Fibroblast of lung (primary cell): Measurements from ENCODE around the gene PTPN9. TPM values are rescaled to one million over a fixed set of nuclear protein-coding genes. Genes with fewer than 3 reads are reported as not detected.

Source experiments
- DNase-seq, 2 donors: peaks; one replicate each; pipeline versions ENCODE4 v3.0.0 to v3.0.0-alpha.2; 2010; ENCODE audit warnings: low read depth in 2 of 2
- H2AFZ ChIP-seq: 2 replicates; pipeline ENCODE4 v1.5.1; 2012; ENCODE audit warnings: low read length, control low read depth, inconsistent platforms
- H3K27ac ChIP-seq: 2 replicates; pipeline ENCODE4 v1.5.1; 2011; ENCODE audit warnings: low read length, control low read depth; ENCODE audit not compliant: insufficient read depth
- H3K27me3 ChIP-seq: 2 replicates; pipeline ENCODE4 v1.5.1; 2011; ENCODE audit warnings: mild to moderate bottlenecking, low read length; ENCODE audit not compliant: control insufficient read depth, insufficient read depth
- H3K36me3 ChIP-seq: 2 replicates; pipeline ENCODE4 v1.5.1; 2011; ENCODE audit warnings: low read length; ENCODE audit not compliant: control insufficient read depth, insufficient read depth
- H3K4me1 ChIP-seq: 2 replicates; pipeline ENCODE4 v1.5.1; 2011; ENCODE audit warnings: low read length; ENCODE audit not compliant: control insufficient read depth, insufficient read depth; ENCODE audit errors: extremely low read depth
- H3K4me2 ChIP-seq: 2 replicates; pipeline ENCODE4 v1.5.1; 2011; ENCODE audit warnings: low read length, control low read depth; ENCODE audit not compliant: insufficient read depth; ENCODE audit errors: extremely low read depth
- H3K4me3 ChIP-seq, 4 experiments: fragments of 200-600 bp in 1 of 4; sonication (generic) in 1 of 4; replicated peaks in 1 of 4; 2 replicates each; pipeline ENCODE4 v1.5.1; 2011 to 2016; ENCODE audit warnings: low read length in 4 of 4, low read depth in 3 of 4, mild to moderate bottlenecking in 3 of 4, control low read depth in 2 of 4, inconsistent platforms in 1 of 4, mixed read lengths in 1 of 4; ENCODE audit not compliant: insufficient read depth in 1 of 4; ENCODE audit errors: control extremely low read depth in 1 of 4
- H3K79me2 ChIP-seq: 2 replicates; pipeline ENCODE4 v1.5.1; 2012; ENCODE audit warnings: mild to moderate bottlenecking, low read length, inconsistent platforms; ENCODE audit not compliant: control insufficient read depth, insufficient read depth
- H3K9ac ChIP-seq: 2 replicates; pipeline ENCODE4 v1.5.1; 2011; ENCODE audit warnings: mild to moderate bottlenecking, low read length, control low read depth; ENCODE audit not compliant: insufficient read depth
- H3K9me3 ChIP-seq: 2 replicates; pipeline ENCODE4 v1.5.1; 2012; ENCODE audit warnings: low read depth, low read length; ENCODE audit not compliant: control insufficient read depth, insufficient read depth
- H4K20me1 ChIP-seq: 2 replicates; pipeline ENCODE4 v1.5.1; 2011; ENCODE audit warnings: low read length; ENCODE audit not compliant: control insufficient read depth, insufficient read depth; ENCODE audit errors: extremely low read depth
- CTCF ChIP-seq, 2 donors: IDR thresholded peaks in 1 of 2; conservative IDR thresholded peaks in 1 of 2; 1 replicate in 1 of 2; 2 replicates in 1 of 2; pipeline ENCODE4 v1.5.1; 2011 to 2012; ENCODE audit warnings: low read length in 2 of 2, control low read depth in 1 of 2, inconsistent platforms in 1 of 2, low read depth in 1 of 2, mild to moderate bottlenecking in 1 of 2
- EZH2 ChIP-seq: IDR thresholded peaks from 2 replicates; pipeline ENCODE4 v1.5.1; 2012; ENCODE audit warnings: low read length, control low read depth, mild to moderate bottlenecking; ENCODE audit errors: missing control alignments
- polyA plus RNA-seq, 2 donors: library from polyadenylated mRNA; depleted of rRNA in 1 of 2; stranded (reverse) in 1 of 2; unstranded in 1 of 2; fragments of >200 nt; gene quantifications; 2 replicates each; pipeline ENCODE4 v1.2.1, GENCODE V29; 2011 to 2012; ENCODE audit warnings: missing spikeins in 1 of 2
- total RNA-seq: library from RNA; depleted of rRNA; stranded (reverse); fragments of >200 nt; gene quantifications from 2 replicates; pipeline ENCODE4 v1.2.1, GENCODE V29; 2014

The PTPN9 gene
- total and polyA plus RNA-seq, 2 donors (not counting 1 experiment from before 2014, with no cell fraction given): 20.6 to 41.6 TPM

- H3K36me3 ChIP-seq: peaks cover 9% of the 10 kb centered on the region
- no peaks in the 10 kb centered on the region for H3K9me3 ChIP-seq
- no peak for TF ChIP-seq EZH2
- TF ChIP-seq CTCF (conservative IDR thresholded peaks at IDR 0.05 in 1 of 2, IDR thresholded peaks at IDR 0.05 in 1 of 2; ENCODE audit: low read depth in 1 of 2, low read length in 2 of 2): no peak
- H3K27ac ChIP-seq: no peak overlapping the region
- H3K27me3 ChIP-seq: no peaks in the 10 kb centered on the region
- no peak overlapping the region for H3K4me3 ChIP-seq
- H3K9ac ChIP-seq: no peak overlapping the region
- no peaks in the 10 kb centered on the region for H3K79me2 ChIP-seq
- DNase-seq: no peak
- H3K4me2 ChIP-seq: no peak overlapping the region
- peaks cover 10% of the 10 kb centered on the region for H3K4me1 ChIP-seq
- H4K20me1 ChIP-seq: no peaks in the 10 kb centered on the region
- no peak overlapping the region for H2AFZ ChIP-seq
These were observed 37.7 kb upstream of the PTPN9 start for GRCh38 chr15:75616766-75617165.

DNA sequence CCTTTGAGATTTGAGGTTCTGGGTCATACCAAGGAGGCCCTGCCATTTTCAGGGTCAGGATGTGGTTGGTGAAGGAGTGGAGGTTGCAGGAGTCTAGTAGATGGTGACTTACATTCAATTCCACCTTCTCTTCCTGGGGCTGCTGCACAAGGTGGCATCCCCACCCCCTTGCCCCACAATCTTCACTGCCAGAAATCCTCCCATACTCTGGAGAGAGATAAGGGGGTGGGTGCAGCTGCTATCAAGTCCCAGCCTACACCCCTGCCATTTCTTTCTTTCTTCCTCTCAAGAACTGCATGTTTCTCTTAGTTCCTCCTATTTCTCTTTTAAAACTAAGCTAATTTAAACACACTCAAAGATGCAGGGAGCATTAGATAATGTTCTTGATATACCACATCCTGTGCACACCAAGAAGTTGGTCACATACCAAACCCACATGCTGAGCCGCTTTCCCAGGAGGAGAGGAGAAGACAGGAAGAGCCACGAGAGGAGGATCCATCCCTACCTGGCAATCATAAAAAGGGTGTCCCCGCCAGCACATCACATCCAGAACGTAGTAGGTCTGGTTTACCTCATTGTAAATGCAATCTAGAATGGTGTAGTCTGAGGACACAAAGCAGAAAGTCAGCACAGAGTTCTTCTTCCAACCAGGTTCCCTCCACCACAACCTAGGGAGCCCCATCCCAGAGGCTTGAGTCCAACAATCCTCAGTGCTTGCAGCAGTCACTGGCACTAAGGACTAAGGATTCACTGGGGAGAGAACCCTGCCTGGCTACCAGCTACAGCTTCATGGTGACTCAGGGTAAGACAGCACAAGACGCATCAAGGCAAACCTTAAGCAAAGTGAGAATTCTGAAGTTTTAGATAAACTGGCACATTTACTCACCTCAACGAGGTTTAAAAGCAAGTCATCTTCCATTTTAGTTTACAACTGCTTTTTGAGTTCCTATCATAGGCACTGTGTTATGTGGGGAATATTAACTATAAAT is 27.9 kb upstream of the PTPN9 start:
- Histone ChIP-seq H3K4me3 (no peak overlapping the region), H3K9ac (no peak overlapping the region), H3K9me3 (no peaks in the 10 kb centered on the region), H3K4me2 (no peak overlapping the region), H3K36me3 (peaks cover 7% of the 10 kb centered on the region), H3K27me3 (no peaks in the 10 kb centered on the region), H3K27ac (no peak overlapping the region), H2AFZ (no peak overlapping the region), H4K20me1 (no peaks in the 10 kb centered on the region), H3K79me2 (no peaks in the 10 kb centered on the region), H3K4me1 (no peaks in the 10 kb centered on the region)
- TF ChIP-seq EZH2 (no peak), CTCF (conservative IDR thresholded peaks at IDR 0.05 in 1 of 2, IDR thresholded peaks at IDR 0.05 in 1 of 2; ENCODE audit: low read depth in 1 of 2, low read length in 2 of 2) (no peak)
- DNase-seq: peak in 1 of 2 donors; percentile 75

GRCh38 chr15:75606026-75606425 is 26.9 kb upstream of the PTPN9 start:
- no peak overlapping the region for H3K4me3 ChIP-seq
- no peak for DNase-seq
- H4K20me1 ChIP-seq: no peaks in the 10 kb centered on the region
- H3K27me3 ChIP-seq: no peaks in the 10 kb centered on the region
- no peaks in the 10 kb centered on the region for H3K79me2 ChIP-seq
- H3K27ac ChIP-seq: no peak overlapping the region
- no peak overlapping the region for H3K9ac ChIP-seq
- H3K4me2 ChIP-seq: no peak overlapping the region
- H3K9me3 ChIP-seq: no peaks in the 10 kb centered on the region
- TF ChIP-seq EZH2 (no peak), CTCF (conservative IDR thresholded peaks at IDR 0.05 in 1 of 2, IDR thresholded peaks at IDR 0.05 in 1 of 2; ENCODE audit: low read depth in 1 of 2, low read length in 2 of 2) (no peak)
- no peak overlapping the region for H2AFZ ChIP-seq
- no peaks in the 10 kb centered on the region for H3K4me1 ChIP-seq
- H3K36me3 ChIP-seq: peaks cover 7% of the 10 kb centered on the region
